ENCODE measurements around the gene SLC12A3.

GRCh38 chr16:56888806-56889205 lies 23.8 kb downstream of the SLC12A3 start:
- TF ChIP-seq CTCF (IDR thresholded peaks at IDR 0.05) (no peak), POLR2A (IDR thresholded peaks at IDR 0.05) (no peak)

Measured in gastroesophageal sphincter (tissue), 3 donors.